Neural cell (in vitro differentiated cells): ENCODE measurements around the gene CTNNBL1. TPM values are rescaled to one million over a fixed set of nuclear protein-coding genes. Genes with fewer than 3 reads are reported as not detected.

Experiments
- H2AFZ ChIP-seq: fragments of 200-600, 300-800 bp; sonication (generic), shearing (Covaris generic); 2 replicates; pipeline ENCODE4 v1.6.0; 2014; ENCODE audit warnings: low read depth, mild to moderate bottlenecking, antibody characterized with exemption, low read length, moderate library complexity
- H3F3A ChIP-seq: fragments of 200-600 bp; shearing (Covaris generic); 2 replicates; pipeline ENCODE4 v1.6.1; 2016; ENCODE audit warnings: mild to moderate bottlenecking, moderate library complexity, mixed read lengths, antibody characterized with exemption, low read length; ENCODE audit not compliant: insufficient read depth, poor library complexity, severe bottlenecking
- H3K27ac ChIP-seq: fragments of 200-600, 300-800 bp; sonication (generic), shearing (Covaris generic); 2 replicates; pipeline ENCODE4 v1.5.1; 2014; ENCODE audit warnings: mild to moderate bottlenecking, low read length, moderate library complexity
- H3K27me3 ChIP-seq: fragments of 300-800, 200-600 bp; sonication (generic), shearing (Covaris generic); 2 replicates; pipeline ENCODE4 v1.6.0; 2014; ENCODE audit warnings: mild to moderate bottlenecking, low read depth, low read length, moderate library complexity; ENCODE audit not compliant: insufficient read depth
- H3K36me3 ChIP-seq: fragments of 300-800, 200-600 bp; sonication (generic), shearing (Covaris generic); 2 replicates; pipeline ENCODE4 v1.5.1; 2014; ENCODE audit warnings: mild to moderate bottlenecking, antibody characterized with exemption, low read length, moderate library complexity; ENCODE audit not compliant: insufficient read depth
- H3K4me2 ChIP-seq: fragments of 300-800, 200-600 bp; sonication (generic), shearing (Covaris generic); 2 replicates; pipeline ENCODE4 v1.6.0; 2014; ENCODE audit warnings: mild to moderate bottlenecking, low read length
- H3K4me3 ChIP-seq: fragments of 300-800, 200-600 bp; sonication (generic), shearing (Covaris generic); 2 replicates; pipeline ENCODE4 v1.5.1; 2014; ENCODE audit warnings: mild to moderate bottlenecking, low read length, moderate library complexity
- H3K79me2 ChIP-seq: fragments of 200-600 bp; shearing (Covaris generic); replicated peaks from 2 replicates; pipeline ENCODE4 v1.6.0; 2014; ENCODE audit warnings: mild to moderate bottlenecking, low read length, moderate library complexity; ENCODE audit not compliant: insufficient read depth
- H3K9ac ChIP-seq: fragments of 300-800, 200-600 bp; sonication (generic), shearing (Covaris generic); 2 replicates; pipeline ENCODE4 v1.6.1; 2016; ENCODE audit warnings: mild to moderate bottlenecking, low read length, mixed read lengths
- H3K9me2 ChIP-seq: fragments of 200-600 bp; shearing (Covaris generic); 2 replicates; pipeline ENCODE4 v1.6.1; 2016; ENCODE audit warnings: mild to moderate bottlenecking, low read length, mixed read lengths; ENCODE audit not compliant: insufficient read depth
- H3K9me3 ChIP-seq: fragments of 200-600, 300-800 bp; sonication (generic), shearing (Covaris generic); 2 replicates; pipeline ENCODE4 v1.6.1; 2016; ENCODE audit warnings: mild to moderate bottlenecking, mixed run types, low read length, moderate library complexity, mixed read lengths
- H4K20me1 ChIP-seq: fragments of 200-600 bp; shearing (Covaris generic); 2 replicates; pipeline ENCODE4 v1.6.1; 2016; ENCODE audit warnings: mild to moderate bottlenecking, mixed run types; ENCODE audit not compliant: insufficient read depth
- CTCF ChIP-seq: fragments of 450-650 bp; IDR thresholded peaks from 2 replicates; pipeline ENCODE4 v1.5.1; 2014; ENCODE audit warnings: antibody characterized with exemption, mild to moderate bottlenecking, moderate library complexity; ENCODE audit not compliant: poor library complexity, severe bottlenecking
- EP300 ChIP-seq: fragments of 450-650 bp; conservative IDR thresholded peaks from 2 replicates; pipeline ENCODE4 v1.6.1; 2014; ENCODE audit warnings: antibody characterized with exemption, mild to moderate bottlenecking, moderate library complexity; ENCODE audit not compliant: poor library complexity, severe bottlenecking
- EZH2 ChIP-seq: fragments of 200-600, 300-800 bp; shearing (Covaris generic), sonication (generic); IDR thresholded peaks from 2 replicates; pipeline ENCODE4 v1.6.1; 2014; ENCODE audit warnings: antibody characterized with exemption, low read length, borderline replicate concordance, mild to moderate bottlenecking; ENCODE audit not compliant: insufficient read depth, poor library complexity, severe bottlenecking
- MXI1 ChIP-seq: fragments of 450-650 bp; conservative IDR thresholded peaks from 2 replicates; pipeline ENCODE4 v1.6.1; 2014; ENCODE audit warnings: antibody characterized with exemption, mild to moderate bottlenecking; ENCODE audit not compliant: poor library complexity, severe bottlenecking
- POLR2AphosphoS5 ChIP-seq: IDR thresholded peaks from 2 replicates; pipeline ENCODE4 v1.6.1; 2012
- RAD21 ChIP-seq: fragments of 450-650 bp; conservative IDR thresholded peaks from 2 replicates; pipeline ENCODE4 v1.6.1; 2014; ENCODE audit warnings: antibody characterized with exemption, mild to moderate bottlenecking, moderate library complexity
- SMC3 ChIP-seq: fragments of 450-650 bp; conservative IDR thresholded peaks from 2 replicates; pipeline ENCODE4 v1.6.1; 2014; ENCODE audit warnings: antibody characterized with exemption, mild to moderate bottlenecking, moderate library complexity; ENCODE audit not compliant: poor library complexity
- TAF1 ChIP-seq: IDR thresholded peaks from 2 replicates; pipeline ENCODE4 v1.6.1; 2012; ENCODE audit warnings: low read depth
- polyA plus RNA-seq: library from polyadenylated mRNA; depleted of rRNA; stranded (reverse); fragments of >200 nt; gene quantifications from 2 replicates; pipeline ENCODE4 v1.2.3, GENCODE V29; 2014
- TF ChIP-seq, protein P1 (sequence below): IDR thresholded peaks from 2 replicates; pipeline ENCODE4 v1.6.1; 2012; ENCODE audit warnings: borderline replicate concordance

Gene CTNNBL1
- polyA plus RNA-seq, 1 donor from 2014 or later, result 32.6 TPM

GRCh38 chr20:37913567-37914366, 219.9 kb downstream of the CTNNBL1 start:
- Histone ChIP-seq H3K79me2 (no peaks in the 10 kb centered on the region), H3F3A (no peaks in the 10 kb centered on the region), H3K9ac (peak overlapping the region; percentile 42), H3K4me3 (no peak overlapping the region), H3K4me2 (no peak overlapping the region), H3K36me3 (no peaks in the 10 kb centered on the region), H3K9me3 (no peaks in the 10 kb centered on the region), H3K27ac (no peak overlapping the region), H3K27me3 (no peaks in the 10 kb centered on the region), H2AFZ (no peak overlapping the region), H3K9me2 (no peaks in the 10 kb centered on the region), H4K20me1 (no peaks in the 10 kb centered on the region)
- TF ChIP-seq EP300 (no peak), POLR2AphosphoS5 (no peak), MXI1 (no peak), SMC3 (no peak), CTCF (no peak)

GRCh38 chr20:37914367-37914671, 220.5 kb downstream of the CTNNBL1 start:
- Histone ChIP-seq H3K9me3 (no peaks in the 10 kb centered on the region), H3K27ac (no peak overlapping the region), H3K4me3 (peak overlapping the region; percentile 47), H4K20me1 (no peaks in the 10 kb centered on the region), H3K79me2 (no peaks in the 10 kb centered on the region), H3K36me3 (no peaks in the 10 kb centered on the region), H3K9ac (peak overlapping the region; percentile 42), H3F3A (no peaks in the 10 kb centered on the region), H2AFZ (no peak overlapping the region), H3K27me3 (no peaks in the 10 kb centered on the region), H3K9me2 (no peaks in the 10 kb centered on the region), H3K4me2 (no peak overlapping the region)
- TF ChIP-seq RAD21 (no peak), MXI1 (no peak), TAF1 (no peak), EZH2 (no peak), POLR2AphosphoS5 (no peak), CTCF (no peak), EP300 (no peak), SMC3 (no peak)
- TF ChIP-seq, protein P1, sequence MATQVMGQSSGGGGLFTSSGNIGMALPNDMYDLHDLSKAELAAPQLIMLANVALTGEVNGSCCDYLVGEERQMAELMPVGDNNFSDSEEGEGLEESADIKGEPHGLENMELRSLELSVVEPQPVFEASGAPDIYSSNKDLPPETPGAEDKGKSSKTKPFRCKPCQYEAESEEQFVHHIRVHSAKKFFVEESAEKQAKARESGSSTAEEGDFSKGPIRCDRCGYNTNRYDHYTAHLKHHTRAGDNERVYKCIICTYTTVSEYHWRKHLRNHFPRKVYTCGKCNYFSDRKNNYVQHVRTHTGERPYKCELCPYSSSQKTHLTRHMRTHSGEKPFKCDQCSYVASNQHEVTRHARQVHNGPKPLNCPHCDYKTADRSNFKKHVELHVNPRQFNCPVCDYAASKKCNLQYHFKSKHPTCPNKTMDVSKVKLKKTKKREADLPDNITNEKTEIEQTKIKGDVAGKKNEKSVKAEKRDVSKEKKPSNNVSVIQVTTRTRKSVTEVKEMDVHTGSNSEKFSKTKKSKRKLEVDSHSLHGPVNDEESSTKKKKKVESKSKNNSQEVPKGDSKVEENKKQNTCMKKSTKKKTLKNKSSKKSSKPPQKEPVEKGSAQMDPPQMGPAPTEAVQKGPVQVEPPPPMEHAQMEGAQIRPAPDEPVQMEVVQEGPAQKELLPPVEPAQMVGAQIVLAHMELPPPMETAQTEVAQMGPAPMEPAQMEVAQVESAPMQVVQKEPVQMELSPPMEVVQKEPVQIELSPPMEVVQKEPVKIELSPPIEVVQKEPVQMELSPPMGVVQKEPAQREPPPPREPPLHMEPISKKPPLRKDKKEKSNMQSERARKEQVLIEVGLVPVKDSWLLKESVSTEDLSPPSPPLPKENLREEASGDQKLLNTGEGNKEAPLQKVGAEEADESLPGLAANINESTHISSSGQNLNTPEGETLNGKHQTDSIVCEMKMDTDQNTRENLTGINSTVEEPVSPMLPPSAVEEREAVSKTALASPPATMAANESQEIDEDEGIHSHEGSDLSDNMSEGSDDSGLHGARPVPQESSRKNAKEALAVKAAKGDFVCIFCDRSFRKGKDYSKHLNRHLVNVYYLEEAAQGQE, result no peak
